K562 (cell line): ENCODE measurements around the gene PHF21A. TPM values are rescaled to one million over a fixed set of nuclear protein-coding genes. Genes with fewer than 3 reads are reported as not detected.

Source experiments
- ATAC-seq: fragments of 200-7000 bp; cut with Tn5 transposase; 3 replicates; pipeline ENCODE4 v1.9.1; 2020; ENCODE audit warnings: moderate library complexity
- BruUV-seq: library from RNA; stranded (reverse); fragments of 400-500 nt; replicated peaks from 2 replicates; lab custom pipeline; 2021; lab: Mats Ljungman, UMichigan
- CTCF ChIA-PET: fragments of 300-600 bp; formaldehyde crosslinking; extraction: SDS; loops from one replicate; lab custom pipeline; 2021; ENCODE audit warnings: low intra/inter-chr PET ratio; lab: Yijun Ruan, JAX
- POLR2A ChIA-PET: fragments of 300-600, 350-650 bp; sonication (Branson Sonifier 250); formaldehyde crosslinking; extraction: SDS; loops from one replicate; lab custom pipeline; 2021; ENCODE audit warnings: antibody characterized with exemption, inconsistent platforms; lab: Yijun Ruan, JAX
- DNase-seq, 4 experiments: peaks; one replicate each; pipeline versions ENCODE4 v3.0.0 to v3.0.0-alpha.2; 2011 to 2018; ENCODE audit warnings: low spot score in 3 of 4, mixed read lengths in 3 of 4; ENCODE audit errors: extremely low read depth in 1 of 4
- FAIRE-seq: peaks from 2 replicates; lab custom pipeline; 2011; peaks lifted over from hg19 to GRCh38; lab: Jason Lieb, UNC
- H2AFZ ChIP-seq: 2 replicates; pipeline ENCODE4 v1.6.0; 2011; ENCODE audit warnings: low read depth, low read length, control low read depth, inconsistent platforms
- H3K27ac ChIP-seq: fragments of 200-600 bp; 3 replicates; pipeline ENCODE4 v1.8.0; 2011; ENCODE audit warnings: low read depth, mild to moderate bottlenecking, control low read depth, inconsistent platforms, low read length, moderate library complexity, mixed read lengths; ENCODE audit errors: extremely low read depth
- H3K27me3 ChIP-seq, 2 experiments: fragments of 300-600 bp in 1 of 2; 2 replicates in 1 of 2; 3 replicates in 1 of 2; pipeline versions ENCODE4 v1.6.0 to v1.8.0; 2011; ENCODE audit warnings: inconsistent platforms in 2 of 2, low read length in 2 of 2, mild to moderate bottlenecking in 1 of 2, mixed read lengths in 1 of 2, moderate library complexity in 1 of 2; ENCODE audit not compliant: control insufficient read depth in 2 of 2, insufficient read depth in 2 of 2
- H3K36me3 ChIP-seq: fragments of 300-600 bp; 3 replicates; pipeline ENCODE4 v1.8.0; 2011; ENCODE audit warnings: mild to moderate bottlenecking, low read length, inconsistent platforms; ENCODE audit not compliant: control insufficient read depth, insufficient read depth
- H3K4me1 ChIP-seq, 2 experiments: fragments of 200-600 bp in 1 of 2; replicated peaks in 1 of 2; 2 replicates in 1 of 2; 3 replicates in 1 of 2; pipeline versions ENCODE4 v1.5.1 to v1.8.0; 2011; ENCODE audit warnings: inconsistent platforms in 2 of 2, low read length in 2 of 2, mild to moderate bottlenecking in 1 of 2, mixed read lengths in 1 of 2, moderate library complexity in 1 of 2; ENCODE audit not compliant: control insufficient read depth in 2 of 2, insufficient read depth in 2 of 2
- H3K4me2 ChIP-seq: 2 replicates; pipeline ENCODE4 v1.6.1; 2011; ENCODE audit warnings: low read length, control low read depth, inconsistent platforms, mixed read lengths; ENCODE audit not compliant: insufficient read depth
- H3K4me3 ChIP-seq: fragments of 200-600 bp; sonication (generic), shearing (Covaris generic); 2 replicates; pipeline ENCODE4 v1.5.1; 2016; ENCODE audit warnings: control low read depth, inconsistent platforms
- H3K79me2 ChIP-seq: fragments of 200-600 bp; 3 replicates; pipeline ENCODE4 v1.8.0; 2011; ENCODE audit warnings: low read length, inconsistent platforms; ENCODE audit not compliant: control insufficient read depth, insufficient read depth
- H3K9ac ChIP-seq, 2 experiments: 2 replicates each; pipeline versions ENCODE4 v1.6.0 to v1.6.1; 2011; ENCODE audit warnings: low read depth in 2 of 2, low read length in 2 of 2, control low read depth in 1 of 2, inconsistent platforms in 1 of 2, mild to moderate bottlenecking in 1 of 2, mixed read lengths in 1 of 2; ENCODE audit not compliant: insufficient read depth in 1 of 2
- H3K9me1 ChIP-seq: one replicate; pipeline ENCODE4 v1.6.0; 2011; ENCODE audit warnings: inconsistent platforms, mild to moderate bottlenecking, low read length, moderate library complexity; ENCODE audit not compliant: control insufficient read depth, insufficient read depth
- H3K9me3 ChIP-seq: replicated peaks from 2 replicates; pipeline ENCODE4 v1.5.1; 2011; ENCODE audit warnings: low read depth, low read length, inconsistent platforms; ENCODE audit not compliant: control insufficient read depth, insufficient read depth
- H4K20me1 ChIP-seq: replicated peaks from 2 replicates; pipeline ENCODE4 v1.6.1; 2011; ENCODE audit warnings: low read length, inconsistent platforms, mixed read lengths; ENCODE audit not compliant: control insufficient read depth, insufficient read depth
- BDP1 ChIP-seq: IDR thresholded peaks from 3 replicates; pipeline ENCODE4 v1.6.1; 2011; ENCODE audit not compliant: insufficient read length, insufficient read depth
- CTBP1 ChIP-seq: fragments of 450-650 bp; IDR thresholded peaks from 2 replicates; pipeline ENCODE4 v1.6.1; 2016; ENCODE audit warnings: borderline replicate concordance
- ELF1 ChIP-seq: fragments of 200-800 bp; sonication (Bioruptor generic); IDR thresholded peaks from 2 replicates; pipeline ENCODE4 v1.6.1; 2016; ENCODE audit warnings: missing genetic modification characterization, missing compliant biosample characterization
- ELF2 ChIP-seq: fragments of 250-450 bp; sonication (Bioruptor Pico); IDR thresholded peaks from 2 replicates; pipeline ENCODE4 v1.5.0; 2021; ENCODE audit warnings: mild to moderate bottlenecking
- MBD2 ChIP-seq: sonication (generic); IDR thresholded peaks from 2 replicates; pipeline ENCODE4 v1.6.1; 2016; ENCODE audit warnings: low read depth, borderline replicate concordance
- MCM3 ChIP-seq: fragments of 450-650 bp; IDR thresholded peaks from 2 replicates; pipeline ENCODE4 v1.6.1; 2016
- NONO ChIP-seq, 2 experiments: fragments of 200-400 bp in 1 of 2; fragments of 450-650 bp in 1 of 2; formaldehyde crosslinking in 1 of 2; IDR thresholded peaks; 2 replicates each; pipeline ENCODE4 v1.6.1; 2017; ENCODE audit warnings: low read depth in 2 of 2, mild to moderate bottlenecking in 2 of 2, moderate library complexity in 2 of 2, low read length in 1 of 2
- NR2C2 ChIP-seq, 2 experiments: fragments of 200-800 bp in 1 of 2; sonication (Bioruptor generic) in 1 of 2; sonication (generic) in 1 of 2; formaldehyde crosslinking in 1 of 2; IDR thresholded peaks; 2 replicates each; pipeline versions ENCODE4 v1.6.1 to v1.8.0; 2016 to 2022; ENCODE audit warnings: mild to moderate bottlenecking in 1 of 2, missing compliant biosample characterization in 1 of 2, missing genetic modification characterization in 1 of 2, missing genetic modification reagents in 1 of 2
- NRF1 ChIP-seq, 2 experiments: fragments of 450-650 bp; IDR thresholded peaks in 1 of 2; conservative IDR thresholded peaks in 1 of 2; 2 replicates each; pipeline ENCODE4 v1.6.1; 2014; ENCODE audit warnings: mild to moderate bottlenecking in 2 of 2
- RBFOX2 ChIP-seq: fragments of 200-400 bp; formaldehyde crosslinking; IDR thresholded peaks from 2 replicates; pipeline ENCODE4 v1.6.1; 2017; ENCODE audit warnings: low read depth, mild to moderate bottlenecking, low read length, moderate library complexity
- RBM22 ChIP-seq: fragments of 200-400 bp; formaldehyde crosslinking; IDR thresholded peaks from 2 replicates; pipeline ENCODE4 v1.6.1; 2018; ENCODE audit warnings: low read length, low read depth; ENCODE audit not compliant: poor library complexity, severe bottlenecking
- SMAD1 ChIP-seq: fragments of 150-350 bp; IDR thresholded peaks from 2 replicates; pipeline ENCODE4 v1.6.1; 2014; ENCODE audit warnings: low read length, low read depth; ENCODE audit not compliant: partially characterized antibody
- SOX6 ChIP-seq: fragments of 450-650 bp; IDR thresholded peaks from 2 replicates; pipeline ENCODE4 v1.6.1; 2014; ENCODE audit warnings: mild to moderate bottlenecking
- ZFX ChIP-seq: sonication (generic); formaldehyde crosslinking; IDR thresholded peaks from 2 replicates; pipeline ENCODE4 v1.8.0; 2022; ENCODE audit warnings: mild to moderate bottlenecking, missing genetic modification reagents, moderate library complexity
- ZKSCAN8 ChIP-seq: fragments of 200-800 bp; sonication (Bioruptor generic); IDR thresholded peaks from 2 replicates; pipeline ENCODE4 v1.6.1; 2016; ENCODE audit warnings: missing genetic modification characterization, missing compliant biosample characterization
- ZNF583 ChIP-seq: fragments of 250-450 bp; sonication (Bioruptor Pico); IDR thresholded peaks from 2 replicates; pipeline ENCODE4 v1.4.0; 2020
- WGBS: fragments of 100-300 bp; shearing (Covaris generic); methylation state at CpG from one replicate; pipeline ENCODE4 v1.1.6; 2016; ENCODE audit warnings: low coverage, mixed read lengths; ENCODE audit not compliant: insufficient coverage; ENCODE audit errors: missing lambda C conversion rate; 5-methylcytosine and 5-hydroxymethylcytosine counted together
- in situ Hi-C: fragments of 300-500 bp; cut with MboI; formaldehyde crosslinking; loops from 4 replicates; pipeline ENCODE4 v1.15.0; 2018; ENCODE audit warnings: inconsistent platforms, mixed read lengths
- intact Hi-C: fragments of 100-400 bp; cut with micrococcal nuclease; formaldehyde crosslinking; loops from 2 replicates; pipeline ENCODE4 v1.14.2; 2022
- polyA plus RNA-seq, 8 experiments: library from polyadenylated mRNA; depleted of rRNA in 4 of 8; stranded (reverse) in 5 of 8; unstranded in 3 of 8; fragments of >200 nt; fragmentation: Nextera tagmentation in 2 of 8; fragmentation: Illumina TruSeq in 1 of 8; extraction: Ambion mirVana in 2 of 8; extraction: Trizol in 1 of 8; gene quantifications; 2 replicates each; pipeline versions ENCODE4 v1.2.1 to v1.2.3, GENCODE V29; 2011 to 2014; ENCODE audit warnings: inconsistent platforms in 1 of 8, missing spikeins in 1 of 8
- total RNA-seq, 7 experiments: library from RNA; depleted of rRNA in 6 of 7; stranded (reverse); fragments of >200 nt in 6 of 7; fragmentation: Illumina TruSeq in 2 of 7; extraction: Trizol in 2 of 7; gene quantifications; 2 replicates each; pipeline versions ENCODE4 v1.2.1 to v1.2.3, GENCODE V29; 2011 to 2021; ENCODE audit warnings: low replicate concordance in 1 of 7
- TF ChIP-seq, protein P1 (sequence below), 2 experiments: fragments of 450-650 bp; conservative IDR thresholded peaks; 2 replicates each; pipeline ENCODE4 v1.6.1; 2017; ENCODE audit warnings: mild to moderate bottlenecking in 2 of 2, moderate library complexity in 2 of 2
- TF ChIP-seq, protein P2 (sequence below): fragments of 150-350 bp; conservative IDR thresholded peaks from 2 replicates; pipeline ENCODE4 v1.6.1; 2014; ENCODE audit warnings: low read length

The PHF21A gene
- total and polyA plus RNA-seq, 9 of the 15 experiments (the other 6 are each of a cell fraction or from before 2014, with no cell fraction given) = 1.5 to 32.4 (median 10.7) TPM

DNA sequence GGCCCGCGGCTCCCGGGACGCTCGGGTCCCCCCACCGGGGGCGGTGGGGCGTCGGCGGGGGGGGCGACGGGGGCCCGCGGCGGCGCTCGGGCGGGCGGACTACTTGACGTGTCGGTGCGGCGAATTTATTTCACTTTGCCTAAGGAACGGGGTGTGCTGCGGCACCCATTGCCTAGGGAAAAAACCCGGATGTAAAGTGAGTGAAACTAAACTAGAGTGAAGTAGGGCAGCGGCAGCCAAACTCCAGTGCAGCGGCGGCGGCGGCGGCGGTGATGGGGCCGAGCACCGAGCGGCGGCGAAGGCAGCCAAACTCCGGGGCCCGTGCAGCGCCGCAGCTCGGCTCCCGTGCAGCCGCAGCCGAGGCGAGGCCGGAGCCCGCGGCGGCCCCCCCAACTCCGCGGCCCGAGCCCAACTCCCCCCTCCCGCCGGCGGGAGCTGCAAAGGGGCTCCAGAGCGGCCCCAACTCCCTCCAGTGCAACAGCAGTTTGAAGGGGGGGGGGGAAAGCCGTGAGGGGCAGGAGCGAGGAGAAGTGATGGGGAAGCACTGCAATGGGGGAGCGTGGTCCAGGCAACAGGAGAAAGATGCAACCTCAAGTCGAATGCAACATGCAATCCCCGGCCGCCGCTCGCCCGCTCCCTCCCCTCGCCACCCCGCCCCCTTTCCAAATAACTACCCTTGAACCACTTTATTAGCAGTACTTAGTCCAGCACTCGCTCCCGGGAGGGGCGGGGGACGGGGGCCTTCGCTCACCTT is 647 bp upstream of the PHF21A start:
- 2% methylated on average over 26 of the region's 74 CpGs for WGBS
- ATAC-seq (peak; percentile 4), FAIRE-seq (no peak), DNase-seq (peak; percentile 60 to 85 (median 62))
- intact Hi-C loops = loop anchor here (5.0 kb wide), 1 partner anchor 175 kb away; no protein-coding TSS in a partner anchor
- Histone ChIP-seq H3K4me1 (peaks cover 10 to 15% of the 10 kb centered on the region in 2 experiments; a peak in 4 of 5 replicates), H3K9me3 (no peaks in the 10 kb centered on the region), H3K36me3 (no peaks in the 10 kb centered on the region; the same call in 2 of the 3 replicates), H4K20me1 (no peaks in the 10 kb centered on the region), H3K79me2 (peaks cover 40% of the 10 kb centered on the region), H3K4me3 (peak overlapping the region; percentile 79), H3K9me1 (no peaks in the 10 kb centered on the region), H3K27me3 (no peaks in the 10 kb centered on the region), H3K9ac (peak overlapping the region; percentile 43 to 89), H3K27ac (peak overlapping the region; percentile 70; the same call in 2 of the 3 replicates), H2AFZ (peak overlapping the region; percentile 67), H3K4me2 (peak overlapping the region; percentile 77)
- CTCF ChIA-PET = interaction anchor here (1.1 kb wide), 1 partner anchor 9 kb away, joined by 7 read pairs; no protein-coding TSS in a partner anchor
- BruUV-seq = no TSS peak
- POLR2A ChIA-PET = no interaction called here
- in situ Hi-C loops = no loop called here
- TF ChIP-seq BDP1 (no peak), MBD2 (0 out of 2 replicates have a peak, but pooled peaks have one; percentile 15), NONO (IDR thresholded peaks at IDR 0.05; ENCODE audit: low read depth in 2 of 2, low read length in 1 of 2) (peak; percentile 20 to 52; a peak in 1 of 4 replicates), SOX6 (no peak), ELF2 (CRISPR knock-in tag) (0 out of 2 replicates have a peak, but pooled peaks have one; percentile 32), ELF1 (tag) (peak; percentile 74), ZKSCAN8 (CRISPR knock-in tag) (no peak), NRF1 (conservative IDR thresholded peaks at IDR 0.05 in 1 of 2, IDR thresholded peaks at IDR 0.05 in 1 of 2) (no peak), CTBP1 (peak; percentile 83), ZFX (CRISPR knock-in tag) (peak; percentile 36), MCM3 (no peak), RBFOX2 (peak; percentile 86), RBM22 (peak; percentile 58), ZNF583 (CRISPR knock-in tag) (0 out of 2 replicates have a peak, but pooled peaks have one; percentile 54), SMAD1 (peak; percentile 92), NR2C2 (CRISPR knock-in tag; IDR thresholded peaks at IDR 0.05) (no peak), NR2C2 (tag; IDR thresholded peaks at IDR 0.05) (peak; percentile 58)
- TF ChIP-seq, protein P1, sequence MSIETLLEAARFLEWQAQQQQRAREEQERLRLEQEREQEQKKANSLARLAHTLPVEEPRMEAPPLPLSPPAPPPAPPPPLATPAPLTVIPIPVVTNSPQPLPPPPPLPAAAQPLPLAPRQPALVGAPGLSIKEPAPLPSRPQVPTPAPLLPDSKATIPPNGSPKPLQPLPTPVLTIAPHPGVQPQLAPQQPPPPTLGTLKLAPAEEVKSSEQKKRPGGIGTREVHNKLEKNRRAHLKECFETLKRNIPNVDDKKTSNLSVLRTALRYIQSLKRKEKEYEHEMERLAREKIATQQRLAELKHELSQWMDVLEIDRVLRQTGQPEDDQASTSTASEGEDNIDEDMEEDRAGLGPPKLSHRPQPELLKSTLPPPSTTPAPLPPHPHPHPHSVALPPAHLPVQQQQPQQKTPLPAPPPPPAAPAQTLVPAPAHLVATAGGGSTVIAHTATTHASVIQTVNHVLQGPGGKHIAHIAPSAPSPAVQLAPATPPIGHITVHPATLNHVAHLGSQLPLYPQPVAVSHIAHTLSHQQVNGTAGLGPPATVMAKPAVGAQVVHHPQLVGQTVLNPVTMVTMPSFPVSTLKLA (conservative IDR thresholded peaks at IDR 0.05) = peak in 1 of 2 experiments; percentile 35; a peak in 1 of 4 replicates
- TF ChIP-seq, protein P2, sequence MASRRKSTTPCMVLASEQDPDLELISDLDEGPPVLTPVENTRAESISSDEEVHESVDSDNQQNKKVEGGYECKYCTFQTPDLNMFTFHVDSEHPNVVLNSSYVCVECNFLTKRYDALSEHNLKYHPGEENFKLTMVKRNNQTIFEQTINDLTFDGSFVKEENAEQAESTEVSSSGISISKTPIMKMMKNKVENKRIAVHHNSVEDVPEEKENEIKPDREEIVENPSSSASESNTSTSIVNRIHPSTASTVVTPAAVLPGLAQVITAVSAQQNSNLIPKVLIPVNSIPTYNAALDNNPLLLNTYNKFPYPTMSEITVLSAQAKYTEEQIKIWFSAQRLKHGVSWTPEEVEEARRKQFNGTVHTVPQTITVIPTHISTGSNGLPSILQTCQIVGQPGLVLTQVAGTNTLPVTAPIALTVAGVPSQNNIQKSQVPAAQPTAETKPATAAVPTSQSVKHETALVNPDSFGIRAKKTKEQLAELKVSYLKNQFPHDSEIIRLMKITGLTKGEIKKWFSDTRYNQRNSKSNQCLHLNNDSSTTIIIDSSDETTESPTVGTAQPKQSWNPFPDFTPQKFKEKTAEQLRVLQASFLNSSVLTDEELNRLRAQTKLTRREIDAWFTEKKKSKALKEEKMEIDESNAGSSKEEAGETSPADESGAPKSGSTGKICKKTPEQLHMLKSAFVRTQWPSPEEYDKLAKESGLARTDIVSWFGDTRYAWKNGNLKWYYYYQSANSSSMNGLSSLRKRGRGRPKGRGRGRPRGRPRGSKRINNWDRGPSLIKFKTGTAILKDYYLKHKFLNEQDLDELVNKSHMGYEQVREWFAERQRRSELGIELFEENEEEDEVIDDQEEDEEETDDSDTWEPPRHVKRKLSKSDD = no peak
